Measurements from ENCODE around the gene PHACTR1.

GRCh38 chr6:13156381-13156780, 439.8 kb downstream of the PHACTR1 start:
- TF ChIP-seq, protein P1, sequence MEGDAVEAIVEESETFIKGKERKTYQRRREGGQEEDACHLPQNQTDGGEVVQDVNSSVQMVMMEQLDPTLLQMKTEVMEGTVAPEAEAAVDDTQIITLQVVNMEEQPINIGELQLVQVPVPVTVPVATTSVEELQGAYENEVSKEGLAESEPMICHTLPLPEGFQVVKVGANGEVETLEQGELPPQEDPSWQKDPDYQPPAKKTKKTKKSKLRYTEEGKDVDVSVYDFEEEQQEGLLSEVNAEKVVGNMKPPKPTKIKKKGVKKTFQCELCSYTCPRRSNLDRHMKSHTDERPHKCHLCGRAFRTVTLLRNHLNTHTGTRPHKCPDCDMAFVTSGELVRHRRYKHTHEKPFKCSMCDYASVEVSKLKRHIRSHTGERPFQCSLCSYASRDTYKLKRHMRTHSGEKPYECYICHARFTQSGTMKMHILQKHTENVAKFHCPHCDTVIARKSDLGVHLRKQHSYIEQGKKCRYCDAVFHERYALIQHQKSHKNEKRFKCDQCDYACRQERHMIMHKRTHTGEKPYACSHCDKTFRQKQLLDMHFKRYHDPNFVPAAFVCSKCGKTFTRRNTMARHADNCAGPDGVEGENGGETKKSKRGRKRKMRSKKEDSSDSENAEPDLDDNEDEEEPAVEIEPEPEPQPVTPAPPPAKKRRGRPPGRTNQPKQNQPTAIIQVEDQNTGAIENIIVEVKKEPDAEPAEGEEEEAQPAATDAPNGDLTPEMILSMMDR (IDR thresholded peaks at IDR 0.05; ENCODE audit: insufficient read depth, low read length), result no peak
- TF ChIP-seq POLR2AphosphoS5 (IDR thresholded peaks at IDR 0.05; ENCODE audit: low read depth), result no peak
